HG03521 (cell line): Measurements from ENCODE around the gene ZNF688.
A peak's percentile ranks its signal among the peaks of the same experiment; 100 is the strongest.

Experiments
- ATAC-seq: cut with Tn5 transposase; IDR thresholded peaks from one replicate; pipeline ENCODE4 v1.9.1; 2021; ENCODE audit warnings: mild to moderate bottlenecking, moderate library complexity; ENCODE audit not compliant: unreplicated experiment

ZNF688 gene

GRCh38 chr16:30585400-30586191, 14.1 kb upstream of the ZNF688 start, which contains the start of gene ZNF785:
TSS of gene ZNF785 (minus strand) at chr16:30585697. CDS start at chr16:30585611, 86 bp downstream.
- ATAC-seq, result peak; percentile 89

GRCh38 chr16:30585022-30585399, 13.5 kb upstream of the ZNF688 start:
- peak; percentile 32 for ATAC-seq

DNA sequence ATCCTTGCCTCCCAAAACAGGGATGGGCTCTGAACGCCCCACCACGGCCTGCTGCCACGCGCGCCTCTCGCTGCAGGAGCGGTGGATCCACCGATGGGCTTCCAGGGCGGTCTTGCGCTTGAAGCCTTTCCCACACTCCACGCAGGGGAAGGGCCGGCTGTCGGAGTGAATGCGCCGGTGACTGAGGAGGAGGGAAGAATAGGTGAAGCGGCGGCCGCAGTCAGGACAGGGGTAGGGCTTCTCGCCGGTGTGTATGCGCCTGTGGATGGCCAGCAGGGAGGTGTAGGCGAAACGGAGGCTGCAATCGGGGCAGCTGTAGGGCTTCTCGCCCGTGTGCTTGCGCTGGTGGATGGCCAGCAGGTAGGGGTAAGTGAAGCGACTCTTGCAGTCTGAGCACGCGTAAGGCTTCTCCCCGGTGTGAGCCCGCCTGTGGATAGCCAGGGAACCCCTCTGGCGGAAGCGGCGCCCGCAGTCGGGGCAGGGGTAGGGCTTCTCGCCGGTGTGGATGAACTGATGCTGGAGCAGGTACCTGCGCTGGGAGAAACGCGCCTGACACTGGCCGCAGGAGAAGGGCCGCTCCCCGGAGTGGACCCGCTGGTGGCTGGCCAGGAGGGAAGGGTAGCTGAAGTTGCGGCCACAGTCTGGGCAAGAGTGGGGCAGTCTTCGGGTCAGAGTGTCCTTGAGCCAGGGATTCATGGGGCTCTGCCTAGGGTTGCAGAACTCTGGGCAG, 11.3 kb upstream of the ZNF688 start:
- ATAC-seq, result no peak

GRCh38 chr16:30581457-30581856, 9.9 kb upstream of the ZNF688 start:
- ATAC-seq, result no peak

DNA sequence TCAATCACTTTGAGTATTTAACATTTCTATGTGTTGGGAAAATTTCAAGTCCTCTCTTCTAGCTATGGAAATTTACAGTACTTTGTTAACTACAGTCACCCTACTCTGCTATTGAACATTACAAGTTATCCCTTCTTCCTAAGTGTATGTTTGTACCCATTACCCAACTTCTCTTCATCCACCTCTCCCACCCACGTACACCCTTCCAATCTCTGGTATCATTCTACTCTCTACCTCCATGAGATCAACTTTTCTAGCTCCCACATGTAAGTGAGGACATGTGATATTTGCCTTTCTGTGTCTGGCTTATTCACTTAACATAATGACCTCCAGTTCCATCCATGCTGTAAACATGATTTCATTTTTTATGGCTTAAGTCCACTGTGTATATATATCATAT, 3.2 kb upstream of the ZNF688 start:
- ATAC-seq, result no peak

DNA sequence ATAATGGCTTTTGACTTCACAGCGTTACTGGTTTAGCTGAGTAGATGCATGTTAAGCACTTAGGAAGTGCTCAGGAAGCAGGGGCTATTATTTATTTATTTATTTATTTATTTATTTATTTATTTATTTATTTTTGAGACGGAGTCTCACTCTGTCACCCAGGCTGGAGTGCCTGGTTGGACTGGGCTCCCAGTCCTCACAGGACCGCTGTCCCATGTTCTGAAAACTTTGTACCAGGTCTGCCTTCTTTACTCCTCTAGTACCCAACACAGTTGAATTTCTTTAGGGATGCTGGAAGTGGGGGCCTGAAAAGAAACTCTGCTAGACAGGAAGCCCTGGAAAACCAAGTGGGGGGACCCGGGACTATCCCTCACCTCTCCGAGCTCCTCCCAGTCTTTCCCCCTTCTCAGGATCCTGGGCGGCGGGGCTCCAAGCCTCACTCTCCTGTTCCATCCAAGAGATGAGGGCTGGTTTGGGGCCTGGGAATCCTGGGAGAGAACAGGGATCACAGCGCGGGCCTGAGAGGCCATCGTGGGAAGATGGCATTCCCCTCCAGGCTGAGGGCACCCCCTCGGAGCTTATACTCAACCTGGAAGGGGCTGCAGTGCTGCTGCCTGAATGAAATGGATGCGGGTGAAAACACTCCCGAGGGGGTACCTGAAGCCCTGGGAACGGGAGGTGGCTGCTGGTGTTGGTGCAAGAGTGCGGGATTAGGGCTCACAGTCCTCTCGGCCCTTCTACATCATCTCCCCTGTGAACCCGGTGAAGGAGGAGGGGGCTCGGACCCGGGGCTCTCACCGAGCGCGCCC, 674 bp downstream of the ZNF688 start:
- ATAC-seq, result no peak

GRCh38 chr16:30569746-30570635, 1.5 kb downstream of the ZNF688 start:
- no peak for ATAC-seq

DNA sequence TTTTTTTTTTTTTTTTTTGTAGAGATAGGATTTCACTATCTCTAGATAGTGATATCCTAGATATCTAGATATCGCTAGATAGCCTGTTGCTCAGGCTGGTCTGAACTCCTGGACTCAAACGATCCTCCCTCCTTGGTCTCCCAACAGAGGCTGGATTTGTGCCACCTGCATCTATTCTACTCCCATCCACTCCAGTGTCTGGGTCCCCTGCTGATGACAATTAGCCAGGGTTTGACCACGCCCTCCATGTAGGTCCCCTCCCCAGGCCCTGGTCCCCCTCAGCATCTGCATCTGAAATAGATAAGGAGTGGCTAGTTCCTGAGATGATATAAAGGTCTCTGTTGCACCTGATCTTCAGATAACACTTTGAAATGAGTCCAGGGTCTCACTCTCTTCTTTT, 2.2 kb downstream of the ZNF688 start:
- ATAC-seq, result no peak

GRCh38 chr16:30567991-30568638, 3.4 kb downstream of the ZNF688 start:
- no peak for ATAC-seq

DNA sequence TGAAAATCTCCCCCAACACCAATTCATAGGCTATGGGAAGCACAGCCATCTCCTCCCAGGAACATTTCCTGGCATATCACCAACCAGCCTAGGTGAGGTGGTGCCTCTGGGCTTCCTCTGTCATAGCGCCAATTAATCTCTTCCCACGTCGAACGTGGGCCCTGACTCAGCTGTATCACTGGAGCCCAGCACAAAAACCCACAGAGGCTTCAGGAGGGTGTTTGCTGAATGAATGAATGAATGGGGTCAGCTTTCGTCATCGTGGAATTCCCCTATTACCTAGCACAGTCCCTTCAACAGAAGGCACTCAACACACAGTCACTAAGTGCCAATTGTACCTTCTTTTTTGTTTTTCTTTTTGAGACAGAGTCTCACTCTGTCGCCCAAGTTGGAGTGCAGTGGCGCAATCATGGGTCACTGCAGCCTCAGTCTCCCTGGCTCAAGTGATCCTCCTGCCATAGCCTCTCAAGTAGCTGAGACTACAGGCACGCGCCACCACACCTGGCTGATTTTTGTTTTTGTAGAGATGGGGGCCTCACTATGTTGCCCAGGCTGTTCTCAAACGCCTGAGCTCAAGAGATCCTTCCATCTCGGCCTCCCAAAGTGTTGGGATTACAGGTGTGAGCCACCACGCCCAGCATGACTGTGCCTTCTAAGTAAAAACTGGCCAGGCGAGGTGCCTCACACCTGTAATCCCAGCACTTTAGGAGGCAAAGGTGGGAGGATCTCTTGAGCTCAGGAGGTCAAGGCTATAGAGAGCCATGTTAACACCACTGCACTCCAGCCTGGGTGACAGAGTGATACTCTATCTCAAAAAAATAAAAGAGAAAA, 4.1 kb downstream of the ZNF688 start:
- no peak for ATAC-seq

DNA sequence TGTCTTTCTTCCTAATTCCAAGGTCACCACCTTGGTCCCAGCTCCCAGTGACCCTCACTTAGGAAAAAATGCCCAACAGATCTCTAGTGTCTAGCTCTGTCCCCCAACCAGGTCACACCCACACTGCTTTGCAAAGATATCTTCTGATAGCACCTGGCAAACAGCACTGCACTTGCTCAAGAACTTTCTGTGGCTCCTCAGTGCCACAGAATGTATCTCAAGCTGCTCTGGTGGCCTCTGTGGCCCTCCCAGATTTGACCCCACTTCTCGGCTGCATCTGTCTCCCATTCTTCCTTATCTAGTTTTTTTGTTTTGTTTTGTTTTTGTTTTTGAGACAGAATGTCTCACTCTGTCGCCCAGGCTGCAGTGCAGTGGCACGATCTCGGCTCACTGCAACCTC, 5.0 kb downstream of the ZNF688 start:
- ATAC-seq, result no peak

DNA sequence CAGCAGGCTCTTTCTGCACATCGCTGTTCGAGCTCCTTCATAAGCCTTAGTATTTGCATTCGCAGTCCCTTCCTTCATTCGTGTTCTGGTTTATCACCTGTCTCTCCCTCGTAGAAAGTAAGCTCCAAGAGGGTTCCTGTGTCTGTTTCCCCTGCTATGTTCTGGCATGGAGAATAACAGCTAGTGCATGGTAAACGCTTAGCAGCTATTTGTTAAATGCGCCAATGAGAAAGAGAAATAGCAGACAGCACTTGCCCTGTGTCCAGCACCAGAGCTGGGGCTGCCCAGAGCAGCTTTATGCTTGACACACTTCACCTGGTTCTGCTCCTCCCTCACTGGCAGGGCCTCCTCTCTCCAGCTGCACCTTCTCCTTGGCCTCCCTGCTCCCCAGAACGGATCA, 5.5 kb downstream of the ZNF688 start:
- ATAC-seq, result no peak

DNA sequence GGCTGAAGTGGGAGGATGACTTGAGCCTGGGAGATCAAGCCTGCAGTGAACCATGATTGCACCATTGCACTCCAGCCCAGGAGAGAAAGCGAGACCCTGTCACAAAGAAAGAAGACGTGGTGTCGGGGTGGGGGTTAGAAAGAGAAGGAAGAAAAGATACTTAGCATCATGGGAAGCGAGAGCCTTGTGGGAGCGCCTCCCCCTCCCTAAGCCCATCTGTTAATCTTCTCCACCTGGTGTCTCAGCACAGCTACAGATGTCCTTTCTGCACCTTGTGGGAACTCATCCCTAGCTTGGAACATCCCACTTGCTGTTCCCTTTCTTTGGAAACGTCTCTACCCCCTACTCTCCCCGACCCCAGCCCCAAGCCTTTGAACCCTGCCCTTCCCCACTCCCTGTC, 6.0 kb downstream of the ZNF688 start:
- no peak for ATAC-seq

DNA sequence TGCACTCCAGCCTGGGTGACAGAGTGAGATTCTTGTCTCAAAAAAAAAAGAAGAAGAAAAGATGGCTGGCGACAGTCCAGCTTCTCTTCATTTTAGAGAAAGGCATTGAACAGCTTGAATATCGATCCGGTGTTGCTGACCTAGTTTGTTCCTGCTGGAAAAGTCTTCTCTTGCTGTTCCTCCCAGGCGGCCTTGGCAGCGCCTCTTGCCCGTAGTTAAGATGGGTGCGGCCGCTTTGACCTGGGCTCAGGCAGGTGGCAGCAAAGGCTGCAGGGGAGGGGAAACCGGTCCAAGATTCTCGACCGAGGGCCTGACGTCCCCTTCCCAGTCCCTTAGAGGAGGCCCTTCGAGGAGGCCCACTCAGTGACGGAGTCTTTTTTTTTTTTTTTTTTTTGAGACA, 9.5 kb downstream of the ZNF688 start:
- no peak for ATAC-seq

DNA sequence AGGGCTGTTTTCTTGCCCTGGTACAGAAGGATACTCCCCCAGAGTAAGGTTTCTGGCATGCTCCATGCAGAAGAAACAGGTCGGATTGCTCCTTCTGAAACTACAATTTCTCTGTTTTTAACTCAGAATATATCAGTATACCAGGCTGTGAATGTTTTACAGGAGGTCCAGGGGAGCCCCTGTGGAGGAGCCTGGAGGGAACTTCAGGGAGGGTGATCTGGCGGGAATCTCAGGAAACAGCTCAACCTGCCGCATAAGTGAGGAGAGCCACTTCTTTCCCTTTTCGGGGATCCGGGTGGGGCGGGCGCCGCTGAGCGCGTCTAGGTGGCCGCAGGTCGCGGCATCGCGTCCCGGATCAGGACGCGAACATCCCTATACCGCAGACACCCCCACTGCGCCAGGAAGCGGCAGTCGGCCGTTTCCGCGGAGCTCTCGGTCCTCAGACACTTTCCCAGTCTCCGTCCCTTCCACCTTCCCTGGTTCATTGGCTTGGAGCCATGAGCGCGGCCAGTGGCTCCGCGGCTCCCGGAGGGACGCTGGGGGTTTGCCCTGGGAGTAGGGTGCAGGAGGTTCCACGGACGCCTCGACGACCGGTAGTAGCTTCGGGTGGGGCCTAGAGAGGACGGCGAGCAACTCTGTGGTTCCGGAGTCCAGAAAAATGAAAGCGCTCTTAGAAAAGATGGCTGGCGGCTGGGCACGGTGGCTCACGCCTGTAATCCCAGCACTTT, 10.3 kb downstream of the ZNF688 start:
- ATAC-seq, result no peak

GRCh38 chr16:30559690-30560089, 11.8 kb downstream of the ZNF688 start:
- ATAC-seq, result no peak

DNA sequence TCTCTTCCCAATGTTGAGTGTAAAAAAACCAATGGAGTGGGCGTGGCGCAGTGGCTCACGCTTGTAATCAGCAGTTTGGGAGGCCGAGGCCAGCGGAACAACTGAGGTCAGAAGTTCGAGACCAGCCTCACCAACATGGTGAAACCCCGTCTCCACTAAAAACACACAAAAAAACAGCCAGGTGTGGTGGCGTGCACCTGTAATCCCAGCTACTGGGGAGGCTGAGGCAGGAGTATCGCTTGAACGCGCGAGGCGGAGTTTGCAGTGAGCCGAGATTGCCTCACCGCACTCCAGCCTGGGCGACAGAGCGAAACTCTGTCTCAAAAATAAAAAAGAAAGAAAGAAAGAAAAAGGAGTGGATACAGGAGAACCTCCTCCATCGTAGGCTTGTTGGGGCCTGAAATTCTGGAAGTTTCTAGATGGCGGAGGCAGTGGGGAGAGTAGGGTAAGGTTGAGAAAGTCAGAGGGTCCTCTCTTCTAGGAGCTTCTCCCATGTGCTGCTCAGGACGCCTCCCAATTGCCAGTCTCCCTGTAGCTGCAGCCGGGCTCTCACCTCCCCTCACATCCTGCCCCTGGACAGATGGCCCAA, 12.6 kb downstream of the ZNF688 start:
- no peak for ATAC-seq
